ENCODE measurements around the gene BEND5. TPM values are rescaled to one million over a fixed set of nuclear protein-coding genes. Genes with fewer than 3 reads are reported as not detected.

BEND5 gene
- total and polyA plus RNA-seq, 2 of the 4 experiments (the other 2 are of a cell fraction), result 1.1 to 1.3 TPM

DNA sequence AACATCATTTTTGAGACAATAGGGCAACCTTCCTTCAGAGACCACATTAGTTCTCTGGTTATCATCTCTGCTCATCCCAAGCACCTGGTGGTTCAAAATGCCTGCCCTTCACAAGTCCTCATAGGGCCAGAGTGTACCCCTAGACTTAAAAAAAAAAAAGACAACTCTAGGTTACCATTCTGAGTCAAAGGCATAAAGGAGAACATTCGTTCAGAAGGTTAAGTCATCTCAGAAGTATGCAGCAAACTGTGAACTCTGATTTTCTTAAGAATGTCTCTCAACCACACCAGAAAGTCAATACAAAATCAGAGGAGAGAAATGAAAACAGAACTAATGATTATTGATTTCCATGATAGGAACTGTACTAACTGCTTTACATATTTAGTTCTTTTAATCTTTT, 9.2 kb upstream of the BEND5 start:
- ChIA-PET CTCF (no interaction called here), POLR2A (ENCODE audit: unreplicated experiment) (no interaction called here)
- DNase-seq, result no peak
- no peak overlapping the region for H3K4me2 ChIP-seq (ENCODE audit: low read depth, low read length)
- H3K79me1 ChIP-seq (ENCODE audit: low read depth in 1 of 2, low read length in 2 of 2), result no peaks in the 10 kb centered on the region
- H2BK5ac ChIP-seq (ENCODE audit: low read depth, low read length, poor library complexity, severe bottlenecking), result no peak overlapping the region
- H3K18ac ChIP-seq (ENCODE audit: low read depth, low read length), result no peak overlapping the region
- H3K36me3 ChIP-seq (ENCODE audit: control insufficient read depth, insufficient read depth, low read length), result no peaks in the 10 kb centered on the region
- H3K4me1 ChIP-seq (ENCODE audit: control insufficient read depth, insufficient read depth, low read length), result no peaks in the 10 kb centered on the region
- H3K9me3 ChIP-seq (ENCODE audit: control insufficient read depth, insufficient read depth, low read length), result no peaks in the 10 kb centered on the region
- no peak overlapping the region for H3K4ac ChIP-seq (ENCODE audit: low read depth, low read length)
- intact Hi-C loops (cut with micrococcal nuclease) (no loop called here), in situ Hi-C loops (cut with MboI; ENCODE audit: low sequenced_read_pairs) (no loop called here), dilution Hi-C loops (cut with HindIII; ENCODE audit: low sequenced_read_pairs, unreplicated experiment) (no loop called here)
- BruUV-seq (replicated peaks), result no TSS peak
- no peak overlapping the region for H2AK5ac ChIP-seq (ENCODE audit: low read depth, low read length)
- H3K9me1 ChIP-seq (ENCODE audit: insufficient read depth, low read length), result no peaks in the 10 kb centered on the region
- no peak overlapping the region for H2AFZ ChIP-seq (replicated peaks; ENCODE audit: low read length, poor library complexity)
- H2AK9ac ChIP-seq (replicated peaks; ENCODE audit: low read depth, low read length, poor library complexity), result no peak overlapping the region
- no peak for TF ChIP-seq CEBPB (IDR thresholded peaks at IDR 0.05; ENCODE audit: low read depth, low read length)
- TF ChIP-seq BHLHE40 (IDR thresholded peaks at IDR 0.05; ENCODE audit: low read depth, low read length), result no peak
- no peak for TF ChIP-seq RFX5 (IDR thresholded peaks at IDR 0.05; ENCODE audit: low read depth, low read length)
- no peak for TF ChIP-seq RAD21 (IDR thresholded peaks at IDR 0.05; ENCODE audit: low read length)
- TF ChIP-seq, protein P1, sequence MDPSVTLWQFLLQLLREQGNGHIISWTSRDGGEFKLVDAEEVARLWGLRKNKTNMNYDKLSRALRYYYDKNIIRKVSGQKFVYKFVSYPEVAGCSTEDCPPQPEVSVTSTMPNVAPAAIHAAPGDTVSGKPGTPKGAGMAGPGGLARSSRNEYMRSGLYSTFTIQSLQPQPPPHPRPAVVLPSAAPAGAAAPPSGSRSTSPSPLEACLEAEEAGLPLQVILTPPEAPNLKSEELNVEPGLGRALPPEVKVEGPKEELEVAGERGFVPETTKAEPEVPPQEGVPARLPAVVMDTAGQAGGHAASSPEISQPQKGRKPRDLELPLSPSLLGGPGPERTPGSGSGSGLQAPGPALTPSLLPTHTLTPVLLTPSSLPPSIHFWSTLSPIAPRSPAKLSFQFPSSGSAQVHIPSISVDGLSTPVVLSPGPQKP (IDR thresholded peaks at IDR 0.05; ENCODE audit: borderline replicate concordance, low read depth, low read length), result no peak
- TF ChIP-seq SMC3 (IDR thresholded peaks at IDR 0.05; ENCODE audit: low read depth, low read length), result no peak
- TF ChIP-seq CHD1 (IDR thresholded peaks at IDR 0.05; ENCODE audit: low read depth, low read length), result no peak
- no peak for TF ChIP-seq POLR2A (IDR thresholded peaks at IDR 0.05; ENCODE audit: low read depth, low read length)
- no peak for TF ChIP-seq FOS (IDR thresholded peaks at IDR 0.05; ENCODE audit: low read depth, low read length)
- TF ChIP-seq NFE2L2 (IDR thresholded peaks at IDR 0.05; ENCODE audit: low read depth, low read length), result no peak
- TF ChIP-seq MAFK (IDR thresholded peaks at IDR 0.05; ENCODE audit: low read depth, low read length), result no peak
- no peak for TF ChIP-seq MXI1 (IDR thresholded peaks at IDR 0.05; ENCODE audit: borderline replicate concordance, low read depth, low read length)
- no peak for TF ChIP-seq MAZ (IDR thresholded peaks at IDR 0.05; ENCODE audit: borderline replicate concordance, low read depth, low read length)
- no peak for TF ChIP-seq RCOR1 (IDR thresholded peaks at IDR 0.05; ENCODE audit: insufficient replicate concordance, low read length)
- TF ChIP-seq, protein P2, sequence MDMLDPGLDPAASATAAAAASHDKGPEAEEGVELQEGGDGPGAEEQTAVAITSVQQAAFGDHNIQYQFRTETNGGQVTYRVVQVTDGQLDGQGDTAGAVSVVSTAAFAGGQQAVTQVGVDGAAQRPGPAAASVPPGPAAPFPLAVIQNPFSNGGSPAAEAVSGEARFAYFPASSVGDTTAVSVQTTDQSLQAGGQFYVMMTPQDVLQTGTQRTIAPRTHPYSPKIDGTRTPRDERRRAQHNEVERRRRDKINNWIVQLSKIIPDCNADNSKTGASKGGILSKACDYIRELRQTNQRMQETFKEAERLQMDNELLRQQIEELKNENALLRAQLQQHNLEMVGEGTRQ (IDR thresholded peaks at IDR 0.05; ENCODE audit: low read depth, low read length), result no peak
- TF ChIP-seq, protein P3, sequence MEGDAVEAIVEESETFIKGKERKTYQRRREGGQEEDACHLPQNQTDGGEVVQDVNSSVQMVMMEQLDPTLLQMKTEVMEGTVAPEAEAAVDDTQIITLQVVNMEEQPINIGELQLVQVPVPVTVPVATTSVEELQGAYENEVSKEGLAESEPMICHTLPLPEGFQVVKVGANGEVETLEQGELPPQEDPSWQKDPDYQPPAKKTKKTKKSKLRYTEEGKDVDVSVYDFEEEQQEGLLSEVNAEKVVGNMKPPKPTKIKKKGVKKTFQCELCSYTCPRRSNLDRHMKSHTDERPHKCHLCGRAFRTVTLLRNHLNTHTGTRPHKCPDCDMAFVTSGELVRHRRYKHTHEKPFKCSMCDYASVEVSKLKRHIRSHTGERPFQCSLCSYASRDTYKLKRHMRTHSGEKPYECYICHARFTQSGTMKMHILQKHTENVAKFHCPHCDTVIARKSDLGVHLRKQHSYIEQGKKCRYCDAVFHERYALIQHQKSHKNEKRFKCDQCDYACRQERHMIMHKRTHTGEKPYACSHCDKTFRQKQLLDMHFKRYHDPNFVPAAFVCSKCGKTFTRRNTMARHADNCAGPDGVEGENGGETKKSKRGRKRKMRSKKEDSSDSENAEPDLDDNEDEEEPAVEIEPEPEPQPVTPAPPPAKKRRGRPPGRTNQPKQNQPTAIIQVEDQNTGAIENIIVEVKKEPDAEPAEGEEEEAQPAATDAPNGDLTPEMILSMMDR (conservative IDR thresholded peaks at IDR 0.05; ENCODE audit: low read depth, low read length), result no peak
- H2BK15ac ChIP-seq (ENCODE audit: low read depth, low read length), result no peak overlapping the region
- H3K23ac ChIP-seq (ENCODE audit: low read depth, low read length), result no peak overlapping the region
- H3K9ac ChIP-seq (ENCODE audit: low read depth, low read length), result no peak overlapping the region
- H4K8ac ChIP-seq (ENCODE audit: low read depth in 2 of 2, low read length in 2 of 2), result no peak overlapping the region
- no CpG with 5 or more reads among the region's 1 CpG for WGBS, 2 experiments (ENCODE audit: extremely low coverage in 2 of 2, insufficient read length in 1 of 2)
- H3K27ac ChIP-seq (ENCODE audit: insufficient read depth, low read length), result no peak overlapping the region
- H2BK20ac ChIP-seq (ENCODE audit: low read depth, low read length), result no peak overlapping the region
- no peak overlapping the region for H3K14ac ChIP-seq (replicated peaks; ENCODE audit: low read depth, low read length)
- H3K4me3 ChIP-seq (ENCODE audit: insufficient read depth, low read depth, low read length), result no peak overlapping the region
- no peak overlapping the region for H4K5ac ChIP-seq (ENCODE audit: low read depth, low read length)
- H4K20me1 ChIP-seq (ENCODE audit: insufficient read depth, low read length), result no peaks in the 10 kb centered on the region
- no peak overlapping the region for H3K56ac ChIP-seq (ENCODE audit: extremely low read depth, insufficient read depth, low read length)
- no peak overlapping the region for H2BK120ac ChIP-seq (ENCODE audit: low read depth, low read length)
- H4K91ac ChIP-seq (ENCODE audit: insufficient read depth, low read depth, low read length), result no peak overlapping the region
- H3K27me3 ChIP-seq (ENCODE audit: control insufficient read depth, insufficient read depth, low read length), result no peaks in the 10 kb centered on the region
- ATAC-seq (ENCODE audit: low read depth), result no peak
